ENCODE measurements around the gene ZNF451.

The ZNF451 gene

GRCh38 chr6:57097596-57097995 lies 7.6 kb downstream of the ZNF451 start:
- no peak for DNase-seq

- no peak for DNase-seq
These were observed 13.0 kb downstream of the ZNF451 start for GRCh38 chr6:57102976-57103375.

GRCh38 chr6:57104336-57104735 lies 14.3 kb downstream of the ZNF451 start:
- DNase-seq, result peak; percentile 23

DNA sequence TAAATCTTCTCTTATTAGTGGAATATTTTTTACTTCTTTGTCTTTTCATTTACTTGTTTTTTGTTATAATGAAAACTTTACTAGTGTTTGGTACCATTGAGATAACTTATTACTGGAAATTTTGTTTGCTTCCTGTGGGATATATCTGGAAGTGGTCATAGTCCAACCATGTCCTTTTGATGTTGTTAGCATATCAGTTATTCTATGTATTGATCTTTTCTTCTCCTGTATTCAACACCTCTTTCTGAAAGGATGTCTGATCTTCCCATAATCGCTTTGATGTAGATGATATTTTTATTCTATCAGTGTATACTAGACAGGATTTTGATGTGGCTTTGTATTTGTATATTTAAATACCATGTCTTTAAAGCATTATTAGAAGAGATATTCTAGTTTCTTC lies 17.0 kb downstream of the ZNF451 start:
- no peak for DNase-seq

DNA sequence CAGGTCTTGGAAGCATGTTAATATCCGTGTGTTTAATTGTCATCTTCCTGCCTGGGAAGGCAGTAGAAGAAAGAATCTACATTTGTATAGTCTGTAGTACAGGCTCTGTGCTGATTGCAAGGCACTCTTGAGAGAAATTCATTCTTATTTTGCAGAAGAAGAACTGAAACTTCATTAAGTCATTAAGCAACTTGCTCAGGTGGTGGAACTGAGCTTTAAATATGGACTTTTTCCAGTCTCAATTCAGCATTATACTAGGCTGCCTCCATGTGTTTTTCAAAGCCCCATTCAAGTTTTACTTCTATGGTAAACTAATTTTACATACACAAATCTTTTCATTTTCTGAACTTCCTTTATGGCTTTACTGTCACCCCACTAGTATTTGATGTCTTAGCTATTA lies 18.7 kb downstream of the ZNF451 start:
- no peak for DNase-seq

GRCh38 chr6:57109880-57110279 lies 19.9 kb downstream of the ZNF451 start:
- DNase-seq, result no peak

DNA sequence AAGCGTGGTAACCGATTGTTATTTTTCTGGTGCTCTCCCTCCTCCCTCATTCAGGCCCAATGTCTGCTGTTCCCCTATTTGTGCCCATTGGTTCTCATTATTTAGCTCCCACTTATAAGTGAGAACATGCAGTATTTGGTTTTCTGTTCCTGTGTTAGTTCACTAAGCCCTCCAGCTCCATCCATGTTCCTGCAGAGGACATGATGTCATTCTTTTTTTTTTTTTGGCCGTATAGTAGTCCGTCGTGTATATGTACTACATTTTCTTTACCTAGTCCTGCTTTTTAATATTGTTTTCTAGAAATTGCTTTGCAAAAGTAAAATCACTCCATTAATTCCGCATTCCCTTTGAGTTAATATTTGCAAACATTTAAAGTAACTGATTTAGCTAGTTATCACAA lies 23.1 kb downstream of the ZNF451 start:
- no peak for DNase-seq

GRCh38 chr6:57116776-57117175 lies 26.8 kb downstream of the ZNF451 start:
- no peak for DNase-seq

- no peak for DNase-seq
These were observed 27.8 kb downstream of the ZNF451 start for GRCh38 chr6:57117796-57118195.

- DNase-seq, result no peak
These were observed 33.1 kb downstream of the ZNF451 start for GRCh38 chr6:57123111-57123510.

DNA sequence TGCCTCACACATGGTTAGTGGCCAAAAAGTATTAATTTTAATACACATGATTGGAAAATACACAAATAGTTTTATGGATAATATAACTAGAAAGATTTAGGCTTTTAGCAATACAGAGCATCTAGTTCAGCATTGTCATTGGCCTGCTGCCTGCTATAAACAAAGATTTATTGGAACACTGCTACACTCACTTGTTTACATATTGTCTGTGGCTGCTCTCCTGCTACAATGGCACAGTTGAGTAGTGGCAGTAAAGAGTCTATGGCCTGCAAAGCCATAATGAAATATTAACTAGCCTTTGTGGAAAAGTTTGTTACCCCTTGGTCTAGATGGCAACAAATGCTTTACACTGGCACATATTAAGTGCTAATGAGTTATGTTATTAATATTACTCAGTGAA lies 37.8 kb downstream of the ZNF451 start:
- DNase-seq, result no peak

DNA sequence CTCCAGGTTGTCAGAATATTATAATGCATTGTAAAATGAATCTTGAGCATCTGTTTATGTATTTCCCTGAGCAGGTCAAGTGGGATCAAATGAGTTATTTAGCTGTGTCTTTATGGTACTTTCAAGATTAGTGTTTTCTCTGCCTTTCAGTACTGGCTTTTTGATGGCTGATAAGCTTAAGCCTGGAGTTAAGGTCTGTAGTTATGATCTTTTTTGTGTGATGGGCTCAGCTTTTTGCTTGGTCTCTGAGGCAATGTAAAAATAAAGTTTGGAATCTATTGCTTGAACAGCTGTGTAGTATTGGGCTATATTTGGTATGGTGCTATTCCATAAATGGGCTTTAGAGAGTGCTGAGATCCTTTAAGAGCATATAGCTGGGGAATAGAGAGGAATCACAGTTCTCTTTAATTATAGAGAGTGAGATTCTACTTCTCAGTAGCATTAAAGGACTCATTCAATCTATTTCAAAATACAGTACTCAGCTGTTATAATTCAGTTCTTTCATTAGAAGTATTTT lies 40.7 kb downstream of the ZNF451 start:
- no peak for DNase-seq

DNA sequence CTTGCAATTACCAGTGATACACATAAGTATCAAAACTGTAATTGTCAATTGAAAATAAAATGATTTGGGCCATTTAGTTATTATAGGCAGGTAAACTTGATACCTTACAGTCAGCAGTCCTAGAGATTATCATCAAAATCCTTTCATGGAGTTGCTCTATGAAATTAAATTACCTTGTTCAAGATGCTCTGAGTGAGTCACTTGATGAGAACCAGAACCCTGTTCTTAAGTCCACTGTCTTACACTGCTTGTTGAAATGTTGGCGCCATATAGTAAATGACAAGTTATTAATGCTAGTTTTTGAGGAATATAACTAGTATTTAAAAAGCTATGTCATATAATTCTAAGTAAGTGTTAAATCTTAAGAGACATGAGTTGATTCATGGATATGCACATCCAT lies 45.0 kb downstream of the ZNF451 start:
- DNase-seq, result no peak

DNA sequence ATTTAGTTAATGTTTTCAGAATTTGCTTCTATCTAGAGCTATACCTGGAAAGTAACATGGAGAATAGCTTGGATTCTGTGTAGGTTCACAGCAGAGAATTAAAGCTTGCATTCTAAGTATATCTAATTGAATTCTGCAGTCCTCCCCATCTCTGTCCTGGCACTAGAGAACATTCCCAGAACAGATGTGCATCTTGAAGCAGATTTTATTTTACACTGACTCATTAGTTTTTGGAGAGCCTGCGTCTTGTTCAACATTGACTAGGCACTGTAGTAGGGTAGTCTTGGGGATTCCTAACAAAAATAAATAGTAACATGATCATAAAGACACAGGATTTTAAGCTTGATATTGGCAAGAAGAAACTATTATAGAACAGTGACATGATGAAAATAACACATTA lies 45.9 kb downstream of the ZNF451 start:
- DNase-seq, result no peak

DNA sequence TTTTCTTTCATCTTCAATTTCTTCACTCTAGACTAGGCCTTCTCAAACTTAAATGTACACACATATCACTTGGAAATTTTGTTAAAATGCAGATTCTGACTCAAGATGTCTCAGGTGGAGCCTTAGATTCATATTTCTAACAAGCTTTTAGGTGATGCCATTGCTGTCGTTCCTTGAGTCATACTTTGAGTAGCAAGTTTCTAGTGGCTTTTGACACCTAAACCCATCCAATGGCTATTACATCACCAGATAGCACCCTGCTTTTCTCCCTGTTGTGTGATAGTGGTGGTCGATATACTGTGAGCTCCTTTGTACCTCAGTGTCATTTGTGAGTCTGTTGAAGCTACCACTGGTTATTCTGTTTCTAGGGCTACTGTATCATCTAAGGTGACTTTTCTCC lies 47.4 kb downstream of the ZNF451 start:
- DNase-seq, result no peak

GRCh38 chr6:57138026-57138425 lies 48.0 kb downstream of the ZNF451 start:
- DNase-seq, result no peak

DNA sequence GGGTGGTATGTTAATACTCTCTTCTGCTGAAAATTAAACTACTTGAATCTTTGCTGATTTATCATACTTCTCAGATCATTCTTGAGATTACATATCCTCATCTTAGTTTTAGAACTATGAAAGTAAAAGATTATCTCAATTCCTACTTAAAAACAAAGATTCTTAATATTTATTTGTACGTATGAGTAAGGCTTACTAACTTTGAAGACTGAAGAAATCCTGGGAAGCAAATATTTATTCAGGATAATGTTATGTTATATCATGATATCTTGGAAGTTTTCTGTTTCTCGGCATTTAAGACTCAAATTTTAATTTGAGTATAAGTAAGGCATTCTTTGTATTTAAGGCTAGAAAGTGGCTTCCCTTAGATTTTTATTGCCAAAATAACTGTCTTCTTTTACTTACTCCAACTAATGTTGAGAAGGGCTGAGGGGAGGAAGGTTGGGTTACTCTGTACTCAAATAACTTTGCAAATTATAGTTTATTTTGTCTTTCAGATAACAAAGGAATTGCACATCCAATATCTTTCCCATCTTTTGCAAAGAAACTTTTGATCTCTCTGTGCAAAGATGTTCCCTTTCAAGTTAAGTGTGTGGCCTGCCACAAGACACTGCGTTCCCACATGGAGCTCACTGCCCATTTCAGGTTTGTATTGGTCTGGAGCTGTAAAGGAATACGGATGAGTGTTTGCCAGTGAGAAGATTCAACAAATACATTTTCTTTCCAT lies 51.6 kb downstream of the ZNF451 start:
- no peak for DNase-seq

DNA sequence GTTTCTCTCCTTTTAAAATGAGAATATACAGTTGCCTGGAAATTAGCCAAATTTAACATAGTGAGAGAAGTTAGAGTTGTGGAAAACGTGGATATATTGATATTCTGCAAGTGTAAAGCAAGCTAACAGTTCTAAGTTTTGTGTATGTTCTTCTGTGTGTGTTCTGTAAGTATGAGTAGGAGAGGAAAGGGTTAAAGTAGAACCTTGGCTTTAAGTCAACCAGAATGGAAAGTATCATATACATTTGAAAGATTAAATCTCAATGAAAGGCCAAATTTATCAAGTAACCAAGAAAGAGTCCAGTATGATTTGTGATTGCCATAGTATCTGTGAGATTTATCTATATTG lies 52.2 kb downstream of the ZNF451 start:
- no peak for DNase-seq

DNA sequence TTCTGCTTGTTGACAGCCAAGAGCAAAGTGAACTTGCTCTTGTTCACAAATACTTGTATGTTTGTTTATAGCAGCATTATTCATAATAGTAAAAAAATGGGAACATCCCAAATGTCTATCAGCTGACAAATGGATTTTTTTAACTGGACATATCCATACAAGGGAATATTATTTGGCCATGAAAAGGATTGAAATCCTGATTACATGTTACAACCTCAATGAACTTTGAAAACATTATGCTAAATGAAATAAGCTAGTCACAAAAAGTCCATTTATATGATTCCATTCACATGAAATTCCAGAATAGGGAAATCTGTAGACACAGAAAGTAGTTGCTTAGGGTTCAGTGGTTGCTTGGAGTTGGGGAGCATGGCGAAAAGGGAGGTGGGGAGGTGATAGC lies 53.7 kb downstream of the ZNF451 start:
- no peak for DNase-seq

- DNase-seq, result no peak
These were observed 57.4 kb downstream of the ZNF451 start for GRCh38 chr6:57147401-57147800.

DNA sequence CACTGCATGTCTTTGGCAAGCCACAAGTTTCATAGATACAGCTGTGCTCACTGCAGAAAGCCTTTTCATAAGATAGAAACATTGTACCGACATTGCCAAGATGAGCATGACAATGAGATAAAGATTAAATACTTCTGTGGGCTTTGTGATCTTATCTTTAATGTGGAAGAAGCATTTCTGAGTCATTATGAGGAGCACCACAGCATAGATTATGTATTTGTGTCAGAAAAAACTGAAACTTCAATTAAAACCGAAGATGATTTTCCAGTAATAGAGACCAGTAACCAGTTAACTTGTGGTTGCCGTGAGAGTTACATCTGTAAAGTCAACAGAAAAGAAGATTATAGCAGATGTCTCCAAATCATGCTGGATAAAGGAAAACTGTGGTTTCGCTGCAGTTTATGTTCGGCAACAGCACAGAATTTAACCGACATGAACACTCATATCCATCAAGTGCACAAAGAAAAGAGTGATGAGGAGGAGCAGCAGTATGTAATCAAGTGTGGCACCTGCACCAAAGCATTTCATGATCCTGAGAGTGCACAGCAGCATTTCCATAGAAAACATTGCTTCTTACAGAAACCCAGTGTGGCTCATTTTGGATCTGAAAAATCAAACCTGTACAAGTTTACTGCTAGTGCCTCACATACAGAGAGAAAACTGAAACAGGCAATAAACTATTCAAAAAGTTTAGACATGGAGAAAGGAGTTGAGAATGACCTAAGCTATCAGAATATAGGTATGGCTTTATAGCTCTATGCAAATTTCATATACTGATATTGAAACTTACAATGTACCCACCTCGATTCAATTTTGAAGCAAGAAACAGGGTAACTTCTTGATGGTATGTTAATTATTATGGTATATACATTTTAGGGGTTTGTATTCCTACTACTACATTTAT lies 58.2 kb downstream of the ZNF451 start:
- DNase-seq, result no peak

DNA sequence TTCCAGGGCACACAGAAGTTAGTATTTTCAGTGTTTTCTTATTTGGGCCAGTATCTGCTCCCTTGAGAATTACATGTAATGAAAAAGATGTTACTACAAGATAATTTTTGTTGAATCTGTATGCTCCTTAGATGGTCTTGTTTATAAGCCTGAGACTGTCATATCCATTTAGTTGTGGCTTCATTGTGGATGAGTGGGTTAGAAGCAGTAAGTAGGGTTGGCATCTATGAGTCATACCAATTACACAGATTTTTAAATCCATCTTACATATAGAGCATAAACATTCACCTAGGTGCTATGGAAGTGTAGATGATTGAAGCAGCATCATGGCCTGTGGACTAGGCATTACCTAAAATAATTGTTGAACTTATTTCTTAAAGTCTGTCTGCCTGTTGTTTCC lies 68.7 kb downstream of the ZNF451 start:
- no peak for DNase-seq

DNA sequence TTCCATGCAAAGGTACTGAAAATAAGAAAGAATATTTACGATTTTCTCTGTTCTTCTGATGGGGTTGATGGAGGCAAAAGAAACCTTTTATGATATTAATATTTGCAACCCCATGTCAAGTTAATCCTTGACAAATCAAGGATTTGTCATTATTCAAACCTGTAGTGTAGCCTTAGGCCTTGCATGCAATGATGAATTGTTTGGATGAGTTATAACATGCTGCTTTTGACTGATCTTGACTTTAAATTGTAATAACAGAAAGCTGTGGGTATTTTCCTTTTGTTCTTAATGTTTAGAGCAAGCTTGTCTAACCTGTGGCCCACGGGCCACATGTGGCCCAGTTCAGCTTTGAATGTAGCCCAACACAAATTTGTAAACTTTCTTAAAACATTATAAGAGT lies 69.1 kb downstream of the ZNF451 start:
- DNase-seq, result no peak

DNA sequence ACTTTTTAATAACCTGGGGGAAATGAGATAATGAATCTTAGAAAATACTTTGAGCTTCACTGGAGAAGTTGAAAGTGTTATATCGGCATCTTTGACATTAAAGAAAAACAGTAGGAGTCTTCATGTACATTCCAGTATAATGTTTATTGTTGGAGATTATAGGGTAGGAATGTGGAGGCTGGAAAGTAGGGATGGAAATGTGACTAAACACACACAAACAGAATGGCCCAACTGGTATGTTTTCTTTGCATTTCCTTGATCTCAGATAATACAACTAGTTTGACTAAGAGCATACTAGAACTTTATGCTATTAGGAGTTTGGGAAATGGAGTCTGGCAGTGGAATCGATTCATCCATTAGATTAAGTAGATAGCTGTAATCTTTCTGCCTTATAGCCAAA lies 72.0 kb downstream of the ZNF451 start:
- no peak for DNase-seq
